Measurements from ENCODE around the gene RIPOR3.
"Not testable (repeated sequence)": the region's sequence is repeated elsewhere in the genome, so short reads cannot be mapped to it uniquely, and the experiment has no call there.

Gene RIPOR3

GRCh38 chr20:50585214-50585613 is 106.1 kb downstream of the RIPOR3 start:
- no peak for DNase-seq

GRCh38 chr20:50584687-50585086 is 106.7 kb downstream of the RIPOR3 start:
- no peak for DNase-seq

GRCh38 chr20:50583442-50584150 is 107.7 kb downstream of the RIPOR3 start:
- DNase-seq: no peak

- DNase-seq: no peak
Observed at GRCh38 chr20:50582591-50583234, 108.6 kb downstream of the RIPOR3 start.

GRCh38 chr20:50582092-50582491 is 109.2 kb downstream of the RIPOR3 start:
- no peak for DNase-seq

GRCh38 chr20:50580842-50581544 is 110.3 kb downstream of the RIPOR3 start:
- DNase-seq: no peak

- peak; percentile 15 for DNase-seq
Observed at GRCh38 chr20:50580016-50580747, 111.2 kb downstream of the RIPOR3 start.

GRCh38 chr20:50579511-50579910 is 111.8 kb downstream of the RIPOR3 start:
- DNase-seq: no peak

GRCh38 chr20:50578778-50579165 is 112.6 kb downstream of the RIPOR3 start:
- DNase-seq: no peak

GRCh38 chr20:50578061-50578777 is 113.1 kb downstream of the RIPOR3 start:
- no peak for DNase-seq

- peak; percentile 67 for DNase-seq
Observed at GRCh38 chr20:50577175-50578018, 113.9 kb downstream of the RIPOR3 start.

GRCh38 chr20:50575865-50576720 is 115.2 kb downstream of the RIPOR3 start:
- peak; percentile 59 for DNase-seq

GRCh38 chr20:50574586-50574985 is 116.8 kb downstream of the RIPOR3 start:
- DNase-seq: no peak

GRCh38 chr20:50574108-50574507 is 117.2 kb downstream of the RIPOR3 start:
- DNase-seq: no peak

- DNase-seq: peak; percentile 90
Observed at GRCh38 chr20:50572938-50573777, 118.2 kb downstream of the RIPOR3 start.

GRCh38 chr20:50571466-50571865 is 119.9 kb downstream of the RIPOR3 start:
- DNase-seq: no peak

GRCh38 chr20:50569864-50570836 is 121.2 kb downstream of the RIPOR3 start:
- DNase-seq: no peak

- DNase-seq: not testable (repeated sequence)
Observed at GRCh38 chr20:50569487-50569863, 121.9 kb downstream of the RIPOR3 start.
